Measurements from ENCODE around the gene RABL6. TPM values are rescaled to one million over a fixed set of nuclear protein-coding genes. Genes with fewer than 3 reads are reported as not detected.
"Not testable (repeated sequence)": the region's sequence is repeated elsewhere in the genome, so short reads cannot be mapped to it uniquely, and the experiment has no call there.

Gene RABL6
- 10 to 100 TPM; 36.0 to 55.9 (median 49.9) TPM for total RNA-seq
- polyA plus RNA-seq = 100 to 1,000 TPM in 1 of 3 donors, 10 to 100 TPM in 2; 63.1 to 103 (median 68.7) TPM

- no peak for TF ChIP-seq EP300 (IDR thresholded peaks at IDR 0.05)
- TF ChIP-seq POLR2AphosphoS5 (IDR thresholded peaks at IDR 0.05) = peak in 3 of 4 donors; percentile 31 to 87 (median 85)
- TF ChIP-seq POLR2A (IDR thresholded peaks at IDR 0.05) = peak; percentile 32 to 38
- TF ChIP-seq CTCF (IDR thresholded peaks at IDR 0.05) = no peak
- H3K27me3 ChIP-seq = peaks cover 0 to 1% (median 1%) of the 10 kb centered on the region in 3 donors
- intact Hi-C loops (cut with DNase I) = no loop called here
- H3K36me3 ChIP-seq = peaks cover 0 to 17% (median 0%) of the 10 kb centered on the region in 4 donors
- peak; percentile 89 for DNase-seq
- 0 to 1% methylated on average over 96 of the region's 96 CpGs for WGBS, 2 donors
- H3K9me3 ChIP-seq = no peaks in the 10 kb centered on the region
- H3K4me1 ChIP-seq = peaks cover 0 to 46% (median 38%) of the 10 kb centered on the region in 4 donors
- peak within 1 kb of the TSS; percentile 87 to 94 (median 89) for H3K27ac ChIP-seq
- peak within 1 kb of the TSS; percentile 83 to 98 (median 90) for H3K4me3 ChIP-seq
Measured at GRCh38 chr9:136807281-136808074, at the start of gene RABL6. RABL6 (plus strand) TSS chr9:136807948; CDS start chr9:136808197, 249 bp downstream.

- WGBS, 2 donors = 77 to 82% methylated on average over 9 of the region's 9 CpGs
Measured at GRCh38 chr9:136759001-136759400, 48.7 kb upstream of the RABL6 start.

GRCh38 chr9:136759436-136760325 is 48.1 kb upstream of the RABL6 start:
- WGBS, 2 donors = 82% methylated on average over 27 of the region's 27 CpGs
- peak; percentile 54 for DNase-seq
- no peak for TF ChIP-seq EP300 (IDR thresholded peaks at IDR 0.05)
- TF ChIP-seq POLR2A (IDR thresholded peaks at IDR 0.05) = no peak
- no peak for TF ChIP-seq CTCF (IDR thresholded peaks at IDR 0.05)
- no peak for TF ChIP-seq POLR2AphosphoS5 (IDR thresholded peaks at IDR 0.05)

More at GRCh38 chr9:136759001-136759400, 48.7 kb upstream of the RABL6 start:
- TF ChIP-seq CTCF (IDR thresholded peaks at IDR 0.05) (no peak), POLR2A (IDR thresholded peaks at IDR 0.05) (no peak), EP300 (IDR thresholded peaks at IDR 0.05) (no peak), POLR2AphosphoS5 (IDR thresholded peaks at IDR 0.05) (no peak)
- no peak overlapping the region for H3K4me3 ChIP-seq
- intact Hi-C loops (cut with DNase I) = no loop called here
- no peak overlapping the region for H3K27ac ChIP-seq
- peak; percentile 28 for DNase-seq
- peaks cover 6 to 43% (median 18%) of the 10 kb centered on the region in 3 donors for H3K27me3 ChIP-seq
- no peaks in the 10 kb centered on the region for H3K36me3 ChIP-seq
- H3K9me3 ChIP-seq = no peaks in the 10 kb centered on the region
- peaks cover 0 to 7% (median 0%) of the 10 kb centered on the region in 4 donors for H3K4me1 ChIP-seq

GRCh38 chr9:136760424-136760823 is 47.3 kb upstream of the RABL6 start:
- H3K9me3 ChIP-seq = no peaks in the 10 kb centered on the region
- peaks cover 0 to 7% (median 0%) of the 10 kb centered on the region in 4 donors for H3K4me1 ChIP-seq
- H3K27me3 ChIP-seq = peaks cover 11 to 53% (median 27%) of the 10 kb centered on the region in 3 donors
- no peak overlapping the region for H3K27ac ChIP-seq
- peak; percentile 58 for DNase-seq
- no peak overlapping the region for H3K4me3 ChIP-seq
- intact Hi-C loops (cut with DNase I) = no loop called here
- TF ChIP-seq CTCF (IDR thresholded peaks at IDR 0.05) (no peak), POLR2A (IDR thresholded peaks at IDR 0.05) (no peak), POLR2AphosphoS5 (IDR thresholded peaks at IDR 0.05) (no peak), EP300 (IDR thresholded peaks at IDR 0.05) (no peak)
- H3K36me3 ChIP-seq = no peaks in the 10 kb centered on the region
- 54 to 78% methylated on average over 25 of the region's 25 CpGs for WGBS, 2 donors

More at GRCh38 chr9:136759436-136760325, 48.1 kb upstream of the RABL6 start:
- intact Hi-C loops (cut with DNase I) = no loop called here
- Histone ChIP-seq H3K4me3 (no peak overlapping the region), H3K36me3 (no peaks in the 10 kb centered on the region), H3K27ac (no peak overlapping the region), H3K4me1 (peaks cover 0 to 7% (median 0%) of the 10 kb centered on the region in 4 donors), H3K9me3 (no peaks in the 10 kb centered on the region), H3K27me3 (peaks cover 11 to 50% (median 24%) of the 10 kb centered on the region in 3 donors)

GRCh38 chr9:136760834-136761544 is 46.8 kb upstream of the RABL6 start:
- H3K4me3 ChIP-seq; H3K4me1 ChIP-seq; H3K36me3 ChIP-seq; H3K9me3 ChIP-seq; intact Hi-C loops (cut with DNase I); H3K27ac ChIP-seq: not testable (repeated sequence)
- peaks cover 11 to 59% (median 27%) of the 10 kb centered on the region in 3 donors for H3K27me3 ChIP-seq
- DNase-seq = peak; percentile 60
- 29 to 52% methylated on average over 22 of the region's 22 CpGs for WGBS, 2 donors
